Measurements from ENCODE around the gene OSGIN1. TPM values are rescaled to one million over a fixed set of nuclear protein-coding genes. Genes with fewer than 3 reads are reported as not detected.

Gene OSGIN1
- total and polyA plus RNA-seq, 2 of the 8 experiments (the other 6 are each of a cell fraction or from before 2014, with no cell fraction given) = 0.58 to 0.76 TPM

DNA sequence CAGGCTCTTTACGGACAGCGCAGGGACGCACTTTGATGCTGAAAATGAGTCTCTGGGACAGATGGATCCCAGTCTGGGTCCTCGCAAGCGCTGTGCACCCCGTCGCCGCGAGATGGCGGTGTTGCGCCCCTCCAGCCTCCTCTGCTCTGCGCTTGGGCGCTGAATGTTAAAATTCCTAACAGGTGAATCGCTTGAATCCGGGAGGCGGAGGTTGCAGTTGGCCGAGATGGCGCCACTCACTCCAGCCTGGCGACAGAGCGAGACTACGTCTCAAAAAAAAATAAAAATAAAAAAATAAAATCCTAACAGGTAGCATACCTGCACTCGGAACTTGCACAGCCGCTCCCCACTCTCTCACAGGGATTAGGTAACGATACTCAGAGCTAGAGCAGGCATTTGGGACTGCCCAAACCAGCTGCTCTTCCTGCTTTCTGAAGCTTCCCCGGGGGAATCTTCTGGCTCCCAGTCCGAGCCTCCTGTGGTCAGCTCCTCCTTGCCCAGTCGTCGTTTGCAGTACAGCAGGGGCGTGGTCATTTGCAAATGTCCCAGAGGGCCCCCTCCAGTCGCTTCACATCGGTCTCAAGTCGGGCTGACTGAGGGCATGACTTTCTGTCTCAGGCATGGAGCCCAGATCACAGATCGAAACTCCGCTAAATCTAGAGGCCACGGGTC is 26.2 kb upstream of the OSGIN1 start (continued):
- no peak for TF ChIP-seq TCF12 (IDR thresholded peaks at IDR 0.05; ENCODE audit: low read depth, low read length)
- TF ChIP-seq, protein P1, sequence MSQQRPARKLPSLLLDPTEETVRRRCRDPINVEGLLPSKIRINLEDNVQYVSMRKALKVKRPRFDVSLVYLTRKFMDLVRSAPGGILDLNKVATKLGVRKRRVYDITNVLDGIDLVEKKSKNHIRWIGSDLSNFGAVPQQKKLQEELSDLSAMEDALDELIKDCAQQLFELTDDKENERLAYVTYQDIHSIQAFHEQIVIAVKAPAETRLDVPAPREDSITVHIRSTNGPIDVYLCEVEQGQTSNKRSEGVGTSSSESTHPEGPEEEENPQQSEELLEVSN (IDR thresholded peaks at IDR 0.05) = peak; percentile 13; the same call in 1 of the 2 replicates
- no peak for TF ChIP-seq NANOG (IDR thresholded peaks at IDR 0.05; ENCODE audit: insufficient read depth, low read depth, low read length, poor library complexity, severe bottlenecking)
- 0 out of 4 replicates have a peak, but pooled peaks of 1 of the 2 experiments have one; percentile 57 for TF ChIP-seq SIN3A (conservative IDR thresholded peaks at IDR 0.05 in 1 of 2, IDR thresholded peaks at IDR 0.05 in 1 of 2; ENCODE audit: low read depth in 1 of 2, low read length in 2 of 2)
- TF ChIP-seq POLR2A (IDR thresholded peaks at IDR 0.05; ENCODE audit: control extremely low read depth in 1 of 2, low read depth in 2 of 2, low read length in 2 of 2) = peak in 1 of 2 experiments; percentile 61; a peak in 2 of 3 replicates
- no peak for TF ChIP-seq CBX5 (IDR thresholded peaks at IDR 0.05; ENCODE audit: low read depth, low read length)
- TF ChIP-seq CHD2 (IDR thresholded peaks at IDR 0.05; ENCODE audit: low read length) = no peak
- no peak for TF ChIP-seq SAP30 (IDR thresholded peaks at IDR 0.05; ENCODE audit: insufficient read depth, insufficient replicate concordance, low read length)
- no peak for TF ChIP-seq RNF2 (IDR thresholded peaks at IDR 0.05; ENCODE audit: borderline replicate concordance, low read depth, low read length, missing control alignments, poor library complexity, severe bottlenecking)
- TF ChIP-seq, protein P2, sequence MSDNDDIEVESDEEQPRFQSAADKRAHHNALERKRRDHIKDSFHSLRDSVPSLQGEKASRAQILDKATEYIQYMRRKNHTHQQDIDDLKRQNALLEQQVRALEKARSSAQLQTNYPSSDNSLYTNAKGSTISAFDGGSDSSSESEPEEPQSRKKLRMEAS (IDR thresholded peaks at IDR 0.05) = peak; percentile 61; the same call in 1 of the 2 replicates
- peak; percentile 56 for TF ChIP-seq CREB1 (IDR thresholded peaks at IDR 0.05)
- no peak for TF ChIP-seq ZNF274 (IDR thresholded peaks at IDR 0.05; ENCODE audit: borderline replicate concordance, extremely low read depth, low read length)
- no peak for TF ChIP-seq KDM5A (IDR thresholded peaks at IDR 0.05; ENCODE audit: low read length)
- no peak for TF ChIP-seq CHD1 (IDR thresholded peaks at IDR 0.05; ENCODE audit: low read depth, low read length)
- TF ChIP-seq POU5F1 (IDR thresholded peaks at IDR 0.05; ENCODE audit: low read depth, low read length) = no peak
- peak; percentile 67 for TF ChIP-seq TAF7 (optimal IDR thresholded peaks at IDR 0.05; ENCODE audit: borderline replicate concordance, low read depth, low read length)
- TF ChIP-seq KDM1A (IDR thresholded peaks at IDR 0.05; ENCODE audit: borderline replicate concordance, low read length) = no peak
- no peak for TF ChIP-seq NRF1 (IDR thresholded peaks at IDR 0.05; ENCODE audit: low read depth, low read length)
- TF ChIP-seq KDM4A (IDR thresholded peaks at IDR 0.05; ENCODE audit: low read depth, low read length, severe bottlenecking) = peak; percentile 37
- TF ChIP-seq EP300 (IDR thresholded peaks at IDR 0.05; ENCODE audit: borderline replicate concordance in 1 of 2, low read depth in 2 of 2, low read length in 2 of 2) = no peak
- no peak for TF ChIP-seq CEBPB (IDR thresholded peaks at IDR 0.05; ENCODE audit: low read depth, low read length)
- no peak for TF ChIP-seq HDAC6 (IDR thresholded peaks at IDR 0.05; ENCODE audit: low read depth, low read length)
- no peak for TF ChIP-seq CBX8 (IDR thresholded peaks at IDR 0.05; ENCODE audit: borderline replicate concordance, low read depth, low read length)

Measured in H1 (cell line).